A549 (cell line): ENCODE results near the gene LSM7.

Experiments used
- CHD2 ChIP-seq: fragments of 150-350 bp; IDR thresholded peaks from 2 replicates; pipeline ENCODE4 v1.6.1; 2014; ENCODE audit warnings: low read length; ENCODE audit not compliant: partially characterized antibody
- CHD4 ChIP-seq: fragments of 200-600 bp; sonication (generic); IDR thresholded peaks from 2 replicates; pipeline ENCODE4 v1.6.1; 2016; ENCODE audit warnings: antibody characterized with exemption, mild to moderate bottlenecking, borderline replicate concordance
- CTCF ChIP-seq: fragments of >200 bp; sonication (Bioruptor Twin); formaldehyde crosslinking; IDR thresholded peaks from 3 replicates; pipeline ENCODE4 v1.5.1; 2016
- EP300 ChIP-seq, 2 experiments: fragments of >200 bp; sonication (Bioruptor Twin); formaldehyde crosslinking; IDR thresholded peaks; 2 replicates in 1 of 2; 3 replicates in 1 of 2; pipeline ENCODE4 v1.6.1; 2016 to 2017
- FOSB ChIP-seq: fragments of 250-450 bp; sonication (Bioruptor Pico); IDR thresholded peaks from 2 replicates; pipeline ENCODE4 v1.5.0; 2020; ENCODE audit warnings: mild to moderate bottlenecking, moderate library complexity
- GATA3 ChIP-seq: IDR thresholded peaks from 2 replicates; pipeline ENCODE4 v1.6.1; 2012; ENCODE audit warnings: borderline replicate concordance
- PBX3 ChIP-seq: IDR thresholded peaks from 2 replicates; pipeline ENCODE4 v1.6.1; 2012
- POLR2A ChIP-seq: IDR thresholded peaks from 2 replicates; pipeline ENCODE4 v1.6.1; 2012; ENCODE audit warnings: mild to moderate bottlenecking, low read length
- RNF2 ChIP-seq: fragments of 200-600 bp; sonication (generic); IDR thresholded peaks from 2 replicates; pipeline ENCODE4 v1.6.1; 2016; ENCODE audit warnings: low read depth, mild to moderate bottlenecking, antibody characterized with exemption, moderate library complexity, borderline replicate concordance

- no peak for TF ChIP-seq GATA3
- TF ChIP-seq RNF2: no peak
- TF ChIP-seq CHD2: no peak
- no peak for TF ChIP-seq CHD4
- TF ChIP-seq FOSB (CRISPR knock-in tag): no peak
- no peak for TF ChIP-seq CTCF
- no peak for TF ChIP-seq POLR2A
- TF ChIP-seq PBX3: no peak
- TF ChIP-seq EP300 (IDR thresholded peaks at IDR 0.05): no peak
Observed at GRCh38 chr19:2374808-2375207, 46.4 kb upstream of the LSM7 start.
